ENCODE measurements around the gene AFAP1L1.

DNA sequence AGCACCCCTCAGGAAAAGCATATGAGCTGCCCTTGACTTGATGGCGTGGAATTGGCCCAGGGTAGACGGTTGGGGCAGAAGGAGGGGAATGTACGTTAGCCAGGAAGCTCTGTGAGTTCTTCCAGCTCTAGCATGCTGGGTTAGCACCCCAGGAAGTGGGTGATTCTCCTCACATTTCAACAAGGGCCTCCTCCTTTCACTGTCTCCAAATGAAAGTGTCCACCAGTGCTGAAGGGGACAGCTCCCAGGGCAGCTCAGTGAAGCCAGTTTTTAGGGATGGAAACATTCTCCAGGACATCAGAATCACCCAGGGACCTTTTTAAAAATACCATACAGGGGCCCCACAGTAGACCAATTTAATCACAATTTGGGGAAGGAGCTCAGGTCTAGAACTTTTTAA lies 17.2 kb upstream of the AFAP1L1 start:
- TF ChIP-seq, protein P1, sequence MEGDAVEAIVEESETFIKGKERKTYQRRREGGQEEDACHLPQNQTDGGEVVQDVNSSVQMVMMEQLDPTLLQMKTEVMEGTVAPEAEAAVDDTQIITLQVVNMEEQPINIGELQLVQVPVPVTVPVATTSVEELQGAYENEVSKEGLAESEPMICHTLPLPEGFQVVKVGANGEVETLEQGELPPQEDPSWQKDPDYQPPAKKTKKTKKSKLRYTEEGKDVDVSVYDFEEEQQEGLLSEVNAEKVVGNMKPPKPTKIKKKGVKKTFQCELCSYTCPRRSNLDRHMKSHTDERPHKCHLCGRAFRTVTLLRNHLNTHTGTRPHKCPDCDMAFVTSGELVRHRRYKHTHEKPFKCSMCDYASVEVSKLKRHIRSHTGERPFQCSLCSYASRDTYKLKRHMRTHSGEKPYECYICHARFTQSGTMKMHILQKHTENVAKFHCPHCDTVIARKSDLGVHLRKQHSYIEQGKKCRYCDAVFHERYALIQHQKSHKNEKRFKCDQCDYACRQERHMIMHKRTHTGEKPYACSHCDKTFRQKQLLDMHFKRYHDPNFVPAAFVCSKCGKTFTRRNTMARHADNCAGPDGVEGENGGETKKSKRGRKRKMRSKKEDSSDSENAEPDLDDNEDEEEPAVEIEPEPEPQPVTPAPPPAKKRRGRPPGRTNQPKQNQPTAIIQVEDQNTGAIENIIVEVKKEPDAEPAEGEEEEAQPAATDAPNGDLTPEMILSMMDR (IDR thresholded peaks at IDR 0.05): no peak
- TF ChIP-seq EZH2 (IDR thresholded peaks at IDR 0.05) (no peak), EZH2phosphoT487 (IDR thresholded peaks at IDR 0.05) (no peak)

Data from neural progenitor cell (in vitro differentiated cells).